Measurements from ENCODE around the gene SYNPR. TPM values are rescaled to one million over a fixed set of nuclear protein-coding genes. Genes with fewer than 3 reads are reported as not detected.

SYNPR gene
- total RNA-seq, 1 experiment from 2014 or later = not detected

GRCh38 chr3:63304421-63304820, 26.3 kb downstream of the SYNPR start:
- DNase-seq (ENCODE audit: low spot score) = no peak

GRCh38 chr3:63308072-63308471, 30.0 kb downstream of the SYNPR start:
- no peak for DNase-seq (ENCODE audit: low spot score)

DNA sequence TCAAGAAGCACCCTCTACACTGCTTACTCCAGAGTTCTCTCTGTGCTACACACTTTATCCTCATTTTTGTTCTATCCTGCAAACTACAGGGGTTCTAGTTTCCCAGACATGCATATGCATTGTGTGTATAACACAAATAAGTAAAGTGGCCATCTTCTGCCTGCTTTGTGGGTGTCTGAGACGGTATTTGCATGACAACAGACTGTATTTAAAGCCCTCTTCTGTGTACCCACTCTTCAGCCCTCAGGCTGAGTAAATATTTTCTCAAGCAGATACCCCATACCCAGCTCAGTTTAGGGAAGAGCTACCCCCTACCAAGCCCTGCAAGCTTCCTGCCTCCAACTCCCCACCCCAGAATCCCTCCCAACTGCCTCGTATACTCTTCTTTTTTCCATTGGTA, 31.7 kb downstream of the SYNPR start:
- DNase-seq (ENCODE audit: low spot score) = no peak

DNA sequence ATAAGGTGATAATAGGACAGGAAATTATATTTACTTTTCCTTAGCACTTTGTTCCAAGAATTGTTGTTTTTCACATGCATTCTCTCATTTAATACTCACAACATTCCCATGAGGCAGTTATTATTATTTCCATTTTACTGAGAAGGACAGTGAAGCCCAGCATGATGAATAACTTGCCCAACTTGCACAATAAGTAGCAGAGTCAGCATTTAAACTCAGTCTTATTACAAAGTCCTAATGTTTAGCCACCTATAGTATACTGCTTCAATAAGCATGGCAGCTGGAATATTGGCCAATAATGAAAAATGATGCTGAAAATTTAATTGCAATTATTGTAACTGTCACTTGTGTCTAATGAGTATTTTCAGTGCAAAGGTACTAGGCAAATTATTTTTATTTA, 45.7 kb downstream of the SYNPR start:
- no peak for DNase-seq (ENCODE audit: low spot score)

GRCh38 chr3:63324621-63325020, 46.5 kb downstream of the SYNPR start:
- DNase-seq (ENCODE audit: low spot score) = no peak

DNA sequence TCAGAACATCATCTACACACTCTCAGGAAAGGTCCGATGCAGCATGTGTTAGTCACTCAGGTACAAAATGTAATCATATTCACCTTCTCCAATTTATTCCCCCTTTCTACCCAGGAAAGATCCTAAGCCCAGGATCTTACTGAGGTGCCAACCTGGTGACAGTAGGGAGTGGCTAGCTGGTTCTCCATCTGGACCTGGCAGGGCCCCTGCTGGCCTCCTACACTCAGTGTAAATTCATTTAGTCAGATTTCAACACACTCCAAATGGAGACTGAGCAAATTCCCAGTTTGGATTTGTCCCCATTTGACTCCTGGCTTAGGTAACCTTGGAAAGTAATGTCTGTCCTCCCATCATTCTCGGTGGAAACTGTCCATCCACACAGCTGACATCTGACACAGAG, 47.3 kb downstream of the SYNPR start:
- no peak for DNase-seq (ENCODE audit: low spot score)

DNA sequence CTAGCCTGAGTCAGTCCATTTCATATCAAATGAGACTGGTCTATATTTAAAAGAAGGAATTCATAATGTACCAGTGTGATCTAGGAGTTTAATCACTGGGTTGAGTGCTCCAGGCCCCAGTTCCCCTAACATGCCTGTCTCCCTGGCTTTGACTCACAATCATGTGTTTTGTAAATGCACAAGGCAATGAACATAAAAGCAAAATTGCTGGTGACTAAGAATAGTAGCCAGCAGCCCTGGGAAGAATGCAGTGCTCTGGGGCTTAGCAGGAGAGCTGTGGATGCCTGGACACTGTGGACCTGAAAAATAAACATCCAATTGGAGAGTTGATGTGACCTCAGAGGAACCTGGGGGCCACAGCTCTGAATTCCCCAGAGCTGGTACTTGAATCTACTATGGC, 50.3 kb downstream of the SYNPR start:
- DNase-seq (ENCODE audit: low spot score) = peak; percentile 28

DNA sequence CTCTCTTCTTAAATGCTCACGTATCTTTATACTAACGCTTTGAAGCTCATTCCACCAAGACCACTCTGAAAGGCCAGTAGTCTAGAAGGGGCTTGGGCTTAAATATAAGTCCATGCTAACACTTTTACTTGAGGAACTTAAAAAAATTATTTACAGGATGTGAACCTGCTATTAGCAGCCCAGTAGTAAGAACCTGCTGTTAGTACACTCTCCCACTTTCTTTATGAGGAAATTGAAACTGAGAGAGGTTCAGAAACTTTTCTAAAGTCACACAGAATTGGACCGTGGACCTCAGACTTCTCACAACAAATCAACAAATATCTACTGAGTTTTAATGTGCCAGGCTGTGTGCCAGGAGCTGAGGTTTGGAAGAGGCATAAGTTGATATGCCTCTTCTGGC, 53.4 kb downstream of the SYNPR start:
- DNase-seq (ENCODE audit: low spot score) = no peak

DNA sequence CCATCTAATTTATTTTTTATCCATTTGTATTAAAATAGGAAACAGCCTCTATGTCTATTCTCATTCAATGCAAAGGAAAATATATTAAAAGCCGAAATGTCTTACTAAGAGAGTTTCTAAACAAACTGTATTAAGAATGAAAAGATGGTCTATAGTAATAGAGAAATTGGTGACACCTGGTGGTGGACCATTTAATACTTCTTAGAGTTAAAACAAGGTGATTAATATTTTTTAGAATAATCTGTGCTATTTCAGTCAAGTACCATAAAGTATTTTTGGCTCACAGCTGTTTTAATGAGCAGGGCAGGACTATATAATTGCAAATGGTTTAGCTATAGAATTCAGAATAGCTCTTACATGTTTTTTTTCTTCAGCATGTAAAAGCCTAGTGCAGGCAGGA, 55.7 kb downstream of the SYNPR start:
- DNase-seq (ENCODE audit: low spot score) = no peak

DNA sequence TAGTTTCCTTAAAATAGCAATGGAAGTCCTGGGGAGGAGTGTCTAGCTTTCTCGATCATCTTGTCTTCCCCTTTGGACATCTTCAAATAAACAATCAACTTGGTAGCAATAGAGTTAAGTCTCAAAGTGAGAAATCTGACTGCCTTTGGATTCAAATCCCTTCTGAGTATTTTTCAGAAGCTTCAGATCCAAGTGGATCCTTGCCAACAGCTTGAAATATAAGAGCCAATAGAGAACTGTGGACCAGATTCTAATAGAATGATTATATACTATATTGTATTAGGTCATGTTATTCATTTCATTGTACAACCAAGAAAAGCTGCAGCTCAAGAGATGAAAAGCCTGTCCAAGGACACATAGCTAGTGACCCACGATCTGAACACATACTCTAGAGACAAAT, 60.2 kb downstream of the SYNPR start:
- no peak for DNase-seq (ENCODE audit: low spot score)

DNA sequence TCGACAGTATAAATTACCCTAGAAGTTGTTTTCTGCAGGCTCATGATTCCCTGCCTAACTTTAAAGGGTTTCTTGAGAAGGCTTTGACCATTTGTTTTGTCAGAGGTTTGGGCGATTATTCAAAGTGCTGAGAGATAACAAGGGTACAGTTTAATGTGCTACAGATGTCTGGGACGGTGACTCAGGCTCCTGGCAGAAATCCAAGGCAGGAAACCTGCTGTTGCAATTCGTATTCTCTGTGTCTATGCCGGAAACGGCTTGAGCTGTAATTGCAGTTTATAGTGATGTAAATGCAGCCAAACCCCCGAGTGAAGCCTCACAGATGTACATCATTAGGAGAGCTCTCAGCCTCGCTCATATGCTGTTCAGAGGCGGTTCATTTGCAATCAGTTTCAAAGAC, 65.6 kb downstream of the SYNPR start:
- DNase-seq (ENCODE audit: low spot score) = peak; percentile 93

DNA sequence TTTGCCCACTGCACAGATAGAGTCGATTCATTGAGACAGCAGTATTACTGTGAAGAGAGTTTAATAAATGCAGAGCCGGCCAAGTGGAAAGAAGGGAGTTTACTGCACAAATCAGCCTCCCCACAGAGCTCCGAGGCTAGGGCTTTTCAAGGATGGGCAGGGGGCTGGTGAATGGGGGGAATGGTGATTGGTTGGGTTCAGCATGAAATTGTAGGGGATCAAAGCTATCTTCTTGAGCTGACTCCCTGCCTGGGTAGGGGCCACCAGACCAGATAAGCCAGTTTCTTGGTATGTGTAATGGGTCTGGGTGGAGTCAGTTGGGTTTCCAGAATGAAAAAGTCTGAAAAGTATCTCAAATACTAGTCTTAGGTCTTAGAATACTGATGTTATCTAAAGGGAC, 66.6 kb downstream of the SYNPR start:
- DNase-seq (ENCODE audit: low spot score) = no peak

DNA sequence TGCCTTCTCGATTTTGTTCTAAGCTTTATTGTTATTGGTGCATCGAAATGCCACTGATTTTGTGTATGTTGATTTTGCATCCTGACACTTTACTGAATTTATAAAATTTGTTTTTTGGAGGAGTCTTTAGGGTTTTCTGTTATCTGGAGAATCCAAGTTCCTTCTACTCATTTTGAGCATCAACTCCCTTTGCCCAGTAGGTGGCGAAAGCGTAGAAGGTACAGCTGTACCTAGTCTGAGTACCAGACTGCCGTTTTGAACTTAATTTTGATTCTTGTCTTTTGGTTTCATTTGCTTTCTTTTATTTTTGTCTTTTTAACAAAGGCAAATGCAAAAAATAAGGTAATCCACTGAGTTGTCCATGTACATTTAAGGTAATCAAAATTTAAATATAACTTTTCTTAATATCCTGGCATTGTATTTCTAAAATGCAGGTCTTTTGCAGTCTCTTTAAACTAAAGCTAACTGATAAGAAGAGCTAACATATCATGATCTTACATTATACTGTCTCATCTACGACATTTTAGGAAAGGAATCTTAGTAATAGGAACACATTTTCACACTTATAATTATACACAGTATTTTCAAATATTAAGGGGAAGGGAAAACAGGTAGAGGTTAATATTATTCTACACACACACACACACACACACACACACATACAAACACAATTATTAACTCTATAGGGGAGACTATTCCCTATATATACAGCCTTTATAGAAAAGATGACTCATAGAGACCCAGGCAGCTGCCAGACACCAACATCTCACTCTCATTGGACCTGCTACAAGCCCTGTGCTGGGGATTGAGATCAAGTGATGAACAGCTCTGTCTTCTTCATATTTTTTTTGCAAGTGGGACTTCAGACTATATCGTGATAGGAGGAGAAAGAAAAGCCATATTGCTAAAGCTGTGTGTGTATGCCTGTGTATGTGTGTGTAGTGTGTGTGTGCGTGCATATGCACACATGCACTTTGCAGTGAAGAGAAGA, 71.8 kb downstream of the SYNPR start:
- DNase-seq (ENCODE audit: low spot score) = peak; percentile 42

DNA sequence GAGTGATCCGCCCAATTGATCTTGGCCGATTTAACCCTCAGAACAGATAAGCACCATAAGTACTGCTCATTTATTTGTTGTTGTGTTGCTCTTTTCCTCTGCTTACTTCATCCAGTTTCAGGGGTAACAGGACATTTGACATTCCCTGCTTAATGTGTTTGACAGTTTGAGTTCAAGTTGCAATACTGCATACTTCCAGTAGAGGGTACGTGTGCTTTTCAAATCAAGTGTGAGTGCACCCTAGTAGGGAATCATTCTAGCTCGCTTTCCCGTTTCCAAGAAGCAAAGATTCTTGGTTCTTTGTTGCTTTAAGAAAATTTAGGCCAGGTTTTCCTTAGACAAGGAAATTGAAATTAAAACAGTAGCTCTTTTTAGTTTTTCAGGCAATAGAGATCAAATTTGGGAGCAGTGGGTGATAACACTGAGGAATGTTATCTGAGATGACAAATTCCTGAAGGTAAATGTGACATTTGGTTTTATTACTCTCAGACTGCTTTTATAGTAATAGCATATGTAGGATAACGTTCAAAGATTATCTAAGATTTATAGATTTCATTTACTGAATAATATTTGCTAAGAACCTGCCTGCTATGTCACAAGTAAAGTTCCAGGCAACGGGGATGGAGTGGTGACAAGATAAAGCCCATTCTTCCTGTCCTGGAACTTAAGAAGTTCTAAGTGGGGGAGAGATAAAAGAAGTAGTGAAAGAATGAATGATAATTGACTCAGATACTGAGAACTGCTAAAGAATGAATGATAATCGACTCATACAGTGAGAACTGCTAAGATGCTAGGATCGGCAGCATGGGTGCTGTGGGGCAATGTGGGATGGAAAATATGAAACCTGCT, 73.3 kb downstream of the SYNPR start:
- peak; percentile 35 for DNase-seq (ENCODE audit: low spot score)

- no peak for DNase-seq (ENCODE audit: low spot score)
Measured at GRCh38 chr3:63352008-63352279, 73.8 kb downstream of the SYNPR start.

- DNase-seq (ENCODE audit: low spot score) = no peak
Measured at GRCh38 chr3:63353383-63353782, 75.3 kb downstream of the SYNPR start.

DNA sequence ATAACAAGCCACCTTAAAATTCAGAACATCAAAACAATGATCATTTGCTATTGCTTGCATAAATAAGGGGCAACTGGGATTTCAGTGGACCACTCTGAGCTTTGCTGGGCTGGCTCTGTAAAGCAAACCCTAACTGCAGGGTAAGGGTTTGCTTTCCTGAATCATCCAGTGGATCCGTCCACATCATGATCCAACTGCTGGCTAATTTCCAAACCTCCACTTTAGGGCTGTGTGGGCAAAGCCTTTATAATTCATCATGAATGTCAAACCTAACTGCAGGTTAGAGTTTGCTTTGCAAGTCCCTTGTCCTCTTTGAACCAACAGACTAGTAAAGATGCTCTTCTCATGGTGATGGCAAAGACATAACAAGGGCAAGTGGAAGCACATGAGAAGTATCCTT, 76.1 kb downstream of the SYNPR start:
- DNase-seq (ENCODE audit: low spot score) = no peak

DNA sequence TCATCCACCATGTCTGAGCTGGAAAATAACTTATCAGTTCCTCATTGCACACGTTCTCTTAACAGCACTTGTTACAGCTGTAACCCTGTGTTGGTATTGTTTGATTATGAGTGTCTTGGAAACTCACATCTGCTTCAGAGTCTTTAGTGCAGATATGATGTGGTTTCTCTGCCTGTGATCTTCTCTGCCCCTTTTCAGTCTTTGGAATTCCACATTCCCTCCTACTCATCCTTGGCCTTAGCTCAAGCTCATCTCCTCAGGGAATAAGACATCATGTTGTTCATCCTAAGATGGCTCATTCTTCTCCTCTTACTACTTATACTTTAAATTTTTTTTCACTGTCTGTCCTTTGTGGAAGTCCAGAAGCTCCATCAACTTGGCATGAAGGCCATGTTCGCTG, 77.7 kb downstream of the SYNPR start:
- DNase-seq (ENCODE audit: low spot score) = no peak

DNA sequence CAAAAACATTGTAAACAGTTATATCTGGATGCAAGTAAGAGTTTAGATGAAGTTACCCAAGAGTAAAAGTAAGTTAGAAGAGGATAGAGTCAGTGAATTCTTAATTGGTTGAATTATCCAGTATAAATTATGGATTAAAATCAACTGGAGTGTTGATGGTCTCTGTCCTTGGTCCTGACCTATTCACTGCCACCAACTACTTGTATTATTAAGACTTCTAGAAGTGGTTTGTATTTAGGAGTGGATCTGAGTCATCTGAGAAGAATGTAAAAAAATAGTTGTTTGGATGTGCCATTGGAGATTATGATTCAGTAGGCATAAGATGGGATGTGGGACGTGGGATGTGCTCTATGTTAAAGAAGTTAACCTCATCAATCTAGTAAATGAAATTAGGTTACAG, 86.4 kb downstream of the SYNPR start:
- DNase-seq (ENCODE audit: low spot score) = no peak

- DNase-seq (ENCODE audit: low spot score) = no peak
Measured at GRCh38 chr3:63364910-63365309, 86.8 kb downstream of the SYNPR start.

DNA sequence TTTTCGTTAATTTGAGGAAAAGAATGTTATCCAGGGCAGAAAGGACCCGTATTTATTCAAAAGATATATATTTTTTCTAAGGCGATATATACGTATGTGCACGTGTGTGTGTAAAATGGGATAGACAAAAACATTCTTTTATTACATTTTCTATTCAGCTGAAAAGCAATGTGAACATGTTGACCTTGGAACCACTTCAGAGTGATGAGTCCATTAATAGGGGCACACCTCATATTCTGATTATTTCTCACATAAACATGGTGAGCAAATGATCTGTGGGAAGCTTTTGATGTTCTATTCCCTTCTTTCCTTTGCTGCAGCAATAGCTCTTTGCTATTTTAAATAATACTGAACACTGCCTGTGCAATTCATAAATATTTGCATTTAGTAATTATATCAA, 87.6 kb downstream of the SYNPR start:
- DNase-seq (ENCODE audit: low spot score) = no peak

DNA sequence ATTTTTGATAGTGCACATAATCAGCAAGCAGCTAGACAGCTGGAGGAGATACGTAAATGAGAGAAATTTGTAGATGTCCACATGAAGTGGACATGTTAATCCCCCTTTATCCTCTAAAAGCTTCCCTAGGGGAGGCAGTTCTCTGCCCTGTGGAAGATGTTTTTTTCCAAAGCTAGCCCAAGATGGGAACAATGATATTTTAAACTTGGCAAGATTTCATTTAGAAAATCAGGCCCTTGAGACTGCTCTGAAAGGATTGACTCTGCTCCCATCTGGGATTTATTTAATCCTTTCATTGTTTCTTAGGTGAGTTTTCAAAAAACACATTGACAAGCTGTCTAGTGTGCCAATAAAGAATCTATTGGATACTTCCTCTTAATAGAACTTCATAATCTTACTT, 92.0 kb downstream of the SYNPR start:
- DNase-seq (ENCODE audit: low spot score) = no peak

DNA sequence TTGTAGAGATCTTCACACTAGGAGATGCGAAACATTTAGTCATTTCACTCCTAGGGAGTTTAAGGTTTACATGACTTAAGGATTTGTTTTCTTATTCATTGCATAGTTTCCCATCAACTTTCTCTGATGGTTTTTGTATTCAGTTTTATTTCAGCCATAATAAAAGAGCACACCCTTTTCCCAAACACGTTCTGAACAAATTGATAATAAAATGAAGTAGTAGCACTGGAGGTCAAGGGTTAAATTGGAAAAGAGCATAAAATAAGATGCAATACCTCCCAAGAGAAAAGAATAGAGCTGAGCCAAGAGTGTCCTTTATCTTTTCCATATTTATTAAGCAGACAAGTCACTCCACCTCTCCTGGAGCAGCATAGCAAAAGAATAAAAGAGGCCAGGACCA, 104.9 kb downstream of the SYNPR start:
- DNase-seq (ENCODE audit: low spot score) = no peak
